Suppressor macrophage treated with lipopolysaccharide for 1 hour (primary cell): ENCODE results near the gene ST7.

ENCODE experiments used
- DNase-seq, 3 donors: peaks; one replicate each; pipeline ENCODE4 v3.0.0-alpha.2; 2020 to 2022

ST7 gene

GRCh38 chr7:116979430-116979829 is 26.1 kb downstream of the ST7 start:
- no peak for DNase-seq

- DNase-seq = no peak
These were observed 27.1 kb downstream of the ST7 start for GRCh38 chr7:116980354-116980753.

DNA sequence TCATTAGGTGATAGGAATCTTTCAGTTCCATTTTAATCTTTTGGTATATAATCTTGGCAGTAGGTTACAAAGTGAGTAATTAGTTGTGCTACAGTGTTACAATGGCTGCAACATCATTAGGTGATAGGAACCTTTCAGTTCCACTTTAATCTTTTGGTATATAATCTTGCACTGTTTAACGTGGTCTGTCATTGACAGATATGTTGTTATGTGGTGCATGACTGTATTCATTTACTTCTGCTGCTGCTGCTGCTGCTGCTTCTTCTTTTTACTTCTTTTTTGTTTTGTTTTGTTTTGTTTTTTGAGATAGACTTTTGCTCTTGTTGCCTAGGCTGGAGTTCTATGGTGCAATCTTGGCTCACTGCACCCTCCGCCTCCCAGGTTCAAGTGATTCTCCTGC is 28.6 kb downstream of the ST7 start:
- DNase-seq = peak in 1 of 3 donors; percentile 10

DNA sequence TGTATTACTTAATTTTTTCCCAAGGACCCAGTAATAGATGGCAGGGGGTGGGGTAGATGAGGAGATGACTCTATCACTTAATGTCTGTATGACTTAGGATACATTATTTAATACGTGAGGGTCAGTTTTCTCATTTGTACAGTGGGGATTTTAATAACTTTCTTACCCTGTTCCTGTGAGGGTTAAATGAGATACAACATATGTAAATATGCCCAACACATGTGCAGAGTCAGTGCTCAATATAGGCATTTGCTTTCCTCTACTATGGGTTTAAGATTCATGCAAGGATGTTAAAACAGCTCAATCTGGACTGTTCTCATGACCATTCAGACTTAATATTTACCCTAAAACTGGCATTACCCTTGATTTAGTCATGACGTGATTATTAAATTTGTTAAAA is 31.2 kb downstream of the ST7 start:
- no peak for DNase-seq

DNA sequence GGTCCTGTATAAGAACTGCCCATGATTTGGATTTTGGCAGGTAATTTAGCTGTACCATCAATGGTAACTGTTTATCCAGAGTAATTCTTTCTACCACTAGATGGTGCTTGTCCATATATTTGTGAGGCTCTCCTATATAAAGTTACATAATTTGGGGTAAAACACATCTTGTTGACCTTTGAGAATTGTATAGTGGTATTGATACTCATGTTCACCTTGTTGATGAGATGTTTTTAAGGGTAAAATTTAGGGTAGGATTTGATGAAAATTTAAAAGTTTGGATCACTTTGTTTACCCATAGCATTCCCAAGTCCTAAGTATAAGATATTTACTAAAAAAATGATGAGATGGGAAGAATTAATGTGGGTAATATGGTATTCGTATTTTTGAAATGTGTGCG is 31.6 kb downstream of the ST7 start:
- DNase-seq = peak; percentile 47 to 72 (median 65)

- no peak for DNase-seq
These were observed 32.3 kb downstream of the ST7 start for GRCh38 chr7:116985575-116985974.

GRCh38 chr7:116986611-116987565 is 33.6 kb downstream of the ST7 start:
- peak in 1 of 3 donors; percentile 27 for DNase-seq

DNA sequence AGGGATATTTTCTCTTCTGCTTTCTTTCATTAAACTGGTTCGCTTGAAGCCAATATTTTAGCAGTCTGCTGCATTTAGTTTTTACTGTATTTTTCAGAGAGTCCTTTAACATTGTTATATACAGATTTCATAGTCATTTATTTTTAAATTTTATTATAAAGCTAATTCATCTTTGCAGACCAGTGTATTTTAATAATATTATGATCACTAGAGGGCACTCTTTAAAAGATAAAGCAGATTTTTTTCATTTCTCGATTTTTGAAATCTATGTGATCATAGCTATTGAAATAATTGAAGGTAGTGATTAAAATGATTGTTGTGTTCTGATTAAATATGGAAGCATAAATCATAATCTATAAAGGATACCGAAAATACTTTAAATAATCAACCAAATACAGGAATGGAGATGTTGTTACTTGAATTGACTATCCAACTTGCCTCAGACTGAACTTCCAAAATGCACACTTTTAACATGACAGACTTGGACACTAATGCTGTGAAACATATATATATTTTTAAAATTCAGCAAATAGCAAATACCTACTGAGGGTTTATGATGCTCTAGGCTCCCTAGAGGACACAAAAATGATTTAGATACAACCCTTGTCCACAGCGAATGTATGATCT is 35.2 kb downstream of the ST7 start:
- DNase-seq = peak in 2 of 3 donors; percentile 57 to 68

DNA sequence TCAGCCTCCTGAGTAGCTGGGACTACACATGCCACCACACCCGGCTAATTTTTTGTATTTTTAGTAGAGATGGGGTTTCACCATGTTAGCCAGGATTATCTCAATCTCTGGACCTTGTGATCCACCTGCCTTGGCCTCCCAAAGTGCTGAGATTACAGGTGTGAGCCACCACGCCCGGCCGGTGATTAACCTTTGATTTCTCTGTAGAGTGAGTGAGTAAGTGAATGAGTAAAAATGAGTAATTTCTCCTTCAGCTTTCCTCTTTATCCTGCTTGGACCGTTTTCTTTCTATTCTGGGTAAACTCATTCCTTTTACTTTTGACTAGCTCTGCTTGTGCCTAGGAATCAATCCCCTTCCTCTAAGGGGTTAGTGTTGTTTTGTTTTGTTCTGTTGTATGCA is 36.8 kb downstream of the ST7 start:
- no peak for DNase-seq

- DNase-seq = no peak
These were observed 37.9 kb downstream of the ST7 start for GRCh38 chr7:116991233-116991632.

- no peak for DNase-seq
These were observed 41.3 kb downstream of the ST7 start for GRCh38 chr7:116994611-116995010.

DNA sequence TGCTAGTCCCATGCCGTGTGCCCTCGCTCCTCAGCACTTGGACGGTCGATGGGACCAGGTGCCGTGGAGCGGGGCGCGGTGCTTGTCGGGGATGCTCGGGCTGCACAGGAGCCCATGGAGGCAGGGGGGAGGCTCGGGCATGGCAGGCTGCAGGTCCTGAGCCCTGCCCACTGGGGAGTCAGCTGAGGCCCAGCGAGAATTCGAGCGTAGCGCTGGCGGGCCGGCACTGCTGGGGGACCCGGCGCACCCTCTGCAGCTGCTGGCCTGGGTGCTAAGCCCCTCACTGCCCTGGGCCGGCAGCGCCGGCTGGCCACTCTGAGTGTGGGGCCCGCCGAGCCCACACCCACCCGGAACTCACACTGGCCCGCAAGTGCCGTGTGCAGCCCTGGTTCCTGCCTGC is 44.7 kb downstream of the ST7 start:
- DNase-seq = no peak

- DNase-seq = no peak
These were observed 45.4 kb downstream of the ST7 start for GRCh38 chr7:116998567-116999175.

GRCh38 chr7:116999311-116999710 is 46.0 kb downstream of the ST7 start:
- DNase-seq = no peak

GRCh38 chr7:117001283-117001682 is 48.0 kb downstream of the ST7 start:
- no peak for DNase-seq

DNA sequence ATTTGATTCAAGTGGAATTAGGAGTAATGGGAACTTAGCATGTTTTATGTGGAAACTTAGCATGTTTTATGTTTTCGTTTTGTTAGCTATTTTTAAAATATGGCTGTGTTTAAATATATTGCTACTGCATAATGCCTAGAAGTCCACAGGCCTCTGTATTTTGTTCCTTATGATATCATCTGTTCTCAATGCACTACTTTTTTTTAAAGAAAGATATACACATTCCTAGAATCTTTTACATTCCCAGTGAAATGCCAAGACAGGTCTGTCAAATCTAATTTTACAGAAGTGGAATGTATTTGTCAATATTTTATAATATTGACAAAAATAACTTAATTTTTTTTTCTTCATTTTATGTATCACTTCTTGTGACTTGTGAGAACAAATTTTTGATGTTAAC is 51.6 kb downstream of the ST7 start:
- DNase-seq = no peak

DNA sequence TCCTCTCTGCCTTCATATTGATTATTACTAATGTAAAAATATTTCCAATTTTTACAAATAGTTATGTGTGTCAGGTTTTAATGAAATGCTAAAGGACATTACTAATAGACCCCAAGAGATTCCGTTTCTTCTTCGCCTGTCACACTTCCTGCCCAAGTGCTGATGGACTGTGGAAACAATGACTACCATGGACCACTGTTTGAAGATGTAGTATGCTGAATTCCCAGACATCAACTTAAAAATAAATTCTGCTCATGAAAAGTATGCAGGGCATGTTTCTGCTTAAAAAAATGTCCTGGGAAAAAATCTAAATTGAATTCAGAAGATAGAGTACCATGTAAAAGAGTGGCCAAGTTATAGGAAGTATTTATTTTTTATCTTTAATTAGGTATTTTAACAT is 52.1 kb downstream of the ST7 start:
- no peak for DNase-seq

- no peak for DNase-seq
These were observed 53.8 kb downstream of the ST7 start for GRCh38 chr7:117006907-117007684.

DNA sequence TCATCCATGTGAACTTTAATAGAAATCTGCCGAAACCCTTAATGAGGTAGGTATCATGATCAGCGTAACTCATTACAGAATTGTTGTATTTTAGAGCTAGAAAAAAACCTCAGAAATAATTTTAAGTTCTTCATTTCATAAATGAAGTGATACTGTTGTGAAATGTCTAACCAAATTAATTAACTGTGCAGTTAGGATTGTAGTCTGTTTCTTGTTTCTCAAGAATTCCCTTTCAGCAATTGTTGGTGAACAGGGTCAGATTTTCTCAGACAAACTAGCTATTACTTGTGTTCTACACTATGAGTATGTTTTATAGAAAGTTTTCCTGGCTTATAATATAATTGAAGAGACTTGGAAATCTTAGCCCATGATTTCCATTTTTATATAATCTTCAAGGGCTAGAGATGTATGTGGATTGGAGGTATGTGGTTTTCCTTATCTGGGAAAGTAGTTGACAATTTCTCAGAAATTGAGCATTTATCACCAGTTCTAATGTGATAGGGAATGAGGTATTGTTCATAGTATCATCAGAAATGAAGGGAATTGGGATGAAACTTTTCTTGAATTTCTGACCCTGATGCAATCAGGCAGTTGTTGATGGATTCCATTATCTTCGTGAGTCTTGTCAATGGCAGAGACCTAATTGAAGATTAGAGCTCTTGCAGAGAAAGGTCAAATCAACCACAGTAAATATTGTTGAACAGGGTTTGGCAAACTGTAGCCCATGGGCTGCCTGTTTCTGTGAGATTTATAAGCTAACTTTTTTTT is 55.0 kb downstream of the ST7 start:
- no peak for DNase-seq

GRCh38 chr7:117008886-117009531 is 55.7 kb downstream of the ST7 start:
- DNase-seq = peak in 2 of 3 donors; percentile 29 to 50

- no peak for DNase-seq
These were observed 56.5 kb downstream of the ST7 start for GRCh38 chr7:117009705-117010361.
